ENCODE data around the gene LIN37. TPM values are rescaled to one million over a fixed set of nuclear protein-coding genes. Genes with fewer than 3 reads are reported as not detected.

Gene LIN37
- polyA plus RNA-seq, 1 donor (not counting 4 experiments of a cell fraction or from before 2014, with no cell fraction given): 6.7 TPM

GRCh38 chr19:35716801-35717664 is 31.3 kb upstream of the LIN37 start:
- dilution Hi-C loops (cut with MboI; ENCODE audit: extremely low pct_ligation_motif_present, low sequenced_read_pairs): no loop called here
- no peaks in the 10 kb centered on the region for H3K27me3 ChIP-seq (ENCODE audit: control insufficient read depth, extremely low read depth, insufficient read depth, low read length)
- DNase-seq (ENCODE audit: low read depth, low spot score) (peak; percentile 69), FAIRE-seq (peak; percentile 74)
- peak overlapping the region; percentile 79 for H3K9ac ChIP-seq (ENCODE audit: control insufficient read depth, extremely low read depth, insufficient read depth, low read length)
- peak overlapping the region; percentile 52 for H3K27ac ChIP-seq (ENCODE audit: control insufficient read depth, insufficient read depth, low read length)
- peaks cover 34% of the 10 kb centered on the region for H3K79me2 ChIP-seq (ENCODE audit: control insufficient read depth, insufficient read depth, low read length)
- no peaks in the 10 kb centered on the region for H3K9me3 ChIP-seq (ENCODE audit: control insufficient read depth, low read depth, low read length)
- TF ChIP-seq EZH2 (IDR thresholded peaks at IDR 0.05; ENCODE audit: low read length): no peak
- TF ChIP-seq CTCF (optimal IDR thresholded peaks at IDR 0.05 in 1 of 3, IDR thresholded peaks at IDR 0.05 in 1 of 3, conservative IDR thresholded peaks at IDR 0.05 in 1 of 3; ENCODE audit: extremely low read depth in 1 of 3, insufficient read depth in 2 of 3, low read length in 3 of 3): peak; percentile 71 to 84 (median 82)
- H2AFZ ChIP-seq (ENCODE audit: control insufficient read depth, low read length): peak overlapping the region; percentile 86
- peak overlapping the region; percentile 76 to 86 (median 85) for H3K4me3 ChIP-seq (ENCODE audit: control insufficient read depth in 2 of 3, extremely low read depth in 1 of 3, insufficient read depth in 2 of 3, low read depth in 1 of 3, low read length in 3 of 3)
- H3K4me1 ChIP-seq (ENCODE audit: control insufficient read depth, extremely low read depth, insufficient read depth, low read length): peaks cover 22% of the 10 kb centered on the region
- H4K20me1 ChIP-seq (ENCODE audit: control insufficient read depth, extremely low read depth, insufficient read depth, low read length): peaks cover 4% of the 10 kb centered on the region
- H3K4me2 ChIP-seq (ENCODE audit: control insufficient read depth, extremely low read depth, insufficient read depth, low read depth, low read length): peak overlapping the region; percentile 96
- H3K9me1 ChIP-seq (ENCODE audit: control insufficient read depth, extremely low read depth, insufficient read depth, low read length): no peaks in the 10 kb centered on the region
- peaks cover 6 to 12% of the 10 kb centered on the region in 2 experiments for H3K36me3 ChIP-seq (ENCODE audit: control insufficient read depth in 2 of 2, extremely low read depth in 1 of 2, insufficient read depth in 2 of 2, low read length in 2 of 2)

- DNase-seq (ENCODE audit: low read depth, low spot score) (no peak), FAIRE-seq (no peak)
- Histone ChIP-seq H3K4me2 (ENCODE audit: control insufficient read depth, extremely low read depth, insufficient read depth, low read depth, low read length) (peak within 1 kb of the TSS; percentile 96), H2AFZ (ENCODE audit: control insufficient read depth, low read length) (peak within 1 kb of the TSS; percentile 86), H4K20me1 (ENCODE audit: control insufficient read depth, extremely low read depth, insufficient read depth, low read length) (peaks cover 4% of the 10 kb centered on the region), H3K9me1 (ENCODE audit: control insufficient read depth, extremely low read depth, insufficient read depth, low read length) (no peaks in the 10 kb centered on the region), H3K9ac (ENCODE audit: control insufficient read depth, extremely low read depth, insufficient read depth, low read length) (peak within 1 kb of the TSS; percentile 85), H3K36me3 (ENCODE audit: control insufficient read depth in 2 of 2, extremely low read depth in 1 of 2, insufficient read depth in 2 of 2, low read length in 2 of 2) (peaks cover 13 to 18% of the 10 kb centered on the region in 2 experiments), H3K79me2 (ENCODE audit: control insufficient read depth, insufficient read depth, low read length) (peaks cover 41% of the 10 kb centered on the region), H3K9me3 (ENCODE audit: control insufficient read depth, low read depth, low read length) (no peaks in the 10 kb centered on the region), H3K4me1 (ENCODE audit: control insufficient read depth, extremely low read depth, insufficient read depth, low read length) (peaks cover 22% of the 10 kb centered on the region), H3K4me3 (ENCODE audit: control insufficient read depth in 2 of 3, extremely low read depth in 1 of 3, insufficient read depth in 2 of 3, low read depth in 1 of 3, low read length in 3 of 3) (peak within 1 kb of the TSS; percentile 86 to 92 (median 89)), H3K27ac (ENCODE audit: control insufficient read depth, insufficient read depth, low read length) (peak within 1 kb of the TSS; percentile 58), H3K27me3 (ENCODE audit: control insufficient read depth, extremely low read depth, insufficient read depth, low read length) (no peaks in the 10 kb centered on the region)
- TF ChIP-seq CTCF (optimal IDR thresholded peaks at IDR 0.05 in 1 of 3, IDR thresholded peaks at IDR 0.05 in 1 of 3, conservative IDR thresholded peaks at IDR 0.05 in 1 of 3; ENCODE audit: extremely low read depth in 1 of 3, insufficient read depth in 2 of 3, low read length in 3 of 3) (no peak), EZH2 (IDR thresholded peaks at IDR 0.05; ENCODE audit: low read length) (no peak)
- dilution Hi-C loops (cut with MboI; ENCODE audit: extremely low pct_ligation_motif_present, low sequenced_read_pairs): no loop called here
Measured at GRCh38 chr19:35717665-35718344, 30.6 kb upstream of the LIN37 start, which contains the start of gene KMT2B. Gene KMT2B (plus strand): TSS chr19:35718003. CDS start chr19:35718019, 16 bp downstream.
